Measurements from ENCODE around the gene TAF1B. TPM values are rescaled to one million over a fixed set of nuclear protein-coding genes. Genes with fewer than 3 reads are reported as not detected.
A peak's percentile ranks its signal among the peaks of the same experiment; 100 is the strongest.

Gene TAF1B
- total RNA-seq, 6 experiments from 2014 or later = 4.8 to 8.1 (median 6.6) TPM

DNA sequence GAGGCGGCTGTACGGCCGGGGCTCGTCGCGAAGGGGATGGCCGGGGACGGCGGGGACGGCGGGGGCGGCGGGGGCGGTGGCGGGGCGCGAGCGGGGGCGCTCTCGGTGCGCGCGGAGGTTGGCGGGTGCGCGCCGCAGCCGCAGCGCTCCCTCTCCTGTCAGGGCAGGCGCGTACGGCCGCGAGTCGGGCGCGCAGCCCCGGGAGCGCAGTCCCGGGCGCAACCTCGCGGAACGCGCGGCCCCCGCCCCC lies 107.9 kb downstream of the TAF1B start:
- peak overlapping the region; percentile 60 to 64 (median 60) for H3K27ac ChIP-seq
- intact Hi-C loops (cut with DNase I) = no loop called here
- WGBS (ENCODE audit: insufficient coverage, low coverage, low lambda C conversion rate, missing lambda C conversion rate) = no CpG with 5 or more reads among the region's 47 CpGs
- DNase-seq = no peak
- H3K36me3 ChIP-seq = no peaks in the 10 kb centered on the region
- no peak for ATAC-seq
- no peak for TF ChIP-seq POLR2A (IDR thresholded peaks at IDR 0.05)
- TF ChIP-seq, protein P1, sequence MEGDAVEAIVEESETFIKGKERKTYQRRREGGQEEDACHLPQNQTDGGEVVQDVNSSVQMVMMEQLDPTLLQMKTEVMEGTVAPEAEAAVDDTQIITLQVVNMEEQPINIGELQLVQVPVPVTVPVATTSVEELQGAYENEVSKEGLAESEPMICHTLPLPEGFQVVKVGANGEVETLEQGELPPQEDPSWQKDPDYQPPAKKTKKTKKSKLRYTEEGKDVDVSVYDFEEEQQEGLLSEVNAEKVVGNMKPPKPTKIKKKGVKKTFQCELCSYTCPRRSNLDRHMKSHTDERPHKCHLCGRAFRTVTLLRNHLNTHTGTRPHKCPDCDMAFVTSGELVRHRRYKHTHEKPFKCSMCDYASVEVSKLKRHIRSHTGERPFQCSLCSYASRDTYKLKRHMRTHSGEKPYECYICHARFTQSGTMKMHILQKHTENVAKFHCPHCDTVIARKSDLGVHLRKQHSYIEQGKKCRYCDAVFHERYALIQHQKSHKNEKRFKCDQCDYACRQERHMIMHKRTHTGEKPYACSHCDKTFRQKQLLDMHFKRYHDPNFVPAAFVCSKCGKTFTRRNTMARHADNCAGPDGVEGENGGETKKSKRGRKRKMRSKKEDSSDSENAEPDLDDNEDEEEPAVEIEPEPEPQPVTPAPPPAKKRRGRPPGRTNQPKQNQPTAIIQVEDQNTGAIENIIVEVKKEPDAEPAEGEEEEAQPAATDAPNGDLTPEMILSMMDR (IDR thresholded peaks at IDR 0.05) = peak in 1 of 4 donors; percentile 32
- H3K27me3 ChIP-seq = no peaks in the 10 kb centered on the region
- peaks cover 0 to 12% (median 3%) of the 10 kb centered on the region in 4 donors for H3K4me1 ChIP-seq
- H3K4me3 ChIP-seq = peak overlapping the region; percentile 59 to 80 (median 61)
- H3K9me3 ChIP-seq = no peaks in the 10 kb centered on the region

DNA sequence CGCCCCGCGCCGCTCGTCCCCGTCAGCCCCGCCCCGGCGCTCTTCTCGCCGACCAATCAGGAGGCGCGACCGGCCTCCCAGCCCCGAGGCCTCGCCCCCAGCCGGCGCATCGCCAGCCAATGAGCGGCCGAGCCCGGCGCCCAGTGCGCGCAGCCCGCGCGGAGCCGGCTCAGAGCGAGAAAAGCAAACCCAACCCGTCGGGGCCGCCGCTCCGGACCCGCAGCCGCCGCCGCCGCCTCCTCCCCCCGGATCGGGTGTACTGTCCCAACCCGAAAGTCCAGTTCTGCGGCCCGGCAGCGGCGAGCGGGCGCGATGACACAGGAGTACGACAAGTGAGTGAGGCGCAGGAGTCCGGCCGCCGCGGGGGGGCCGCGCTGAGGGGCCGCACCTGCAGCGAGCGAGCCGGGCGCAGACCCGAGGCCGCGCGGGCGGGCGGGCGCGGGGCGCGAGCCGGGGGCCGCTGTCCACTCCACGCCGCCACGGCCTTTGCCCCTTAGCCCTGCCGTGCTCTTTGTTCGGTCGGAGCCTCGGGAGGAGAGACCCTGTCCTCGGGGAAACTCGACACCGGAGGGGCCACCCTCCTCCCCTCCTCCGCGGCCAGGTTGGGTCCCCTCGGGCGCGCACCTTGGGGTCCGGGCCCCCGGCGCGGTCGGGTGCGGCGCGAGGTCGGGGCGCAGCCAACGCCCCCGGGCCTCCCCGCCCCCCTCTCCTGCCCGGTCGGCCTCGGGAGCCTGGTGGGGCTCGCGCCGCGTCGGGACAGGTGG lies 108.4 kb downstream of the TAF1B start, which contains the start of gene GRHL1:
Gene GRHL1 (plus strand): TSS at position 172 of the 764 bp plus-strand sequence. CDS start 141 bp downstream, at position 313.
- TF ChIP-seq POLR2A (IDR thresholded peaks at IDR 0.05) = peak; percentile 88
- TF ChIP-seq, protein P1 (IDR thresholded peaks at IDR 0.05) = no peak
- WGBS (ENCODE audit: insufficient coverage, low coverage, low lambda C conversion rate, missing lambda C conversion rate) = no CpG with 5 or more reads among the region's 111 CpGs
- DNase-seq (peak; percentile 96 to 97 (median 96)), ATAC-seq (peak; percentile 88 to 94 (median 93))
- no peaks in the 10 kb centered on the region for H3K36me3 ChIP-seq
- intact Hi-C loops (cut with DNase I) = no loop called here
- H3K9me3 ChIP-seq = no peaks in the 10 kb centered on the region
- peak within 1 kb of the TSS; percentile 60 to 76 (median 74) for H3K27ac ChIP-seq
- H3K4me1 ChIP-seq = peaks cover 0 to 12% (median 3%) of the 10 kb centered on the region in 4 donors
- no peaks in the 10 kb centered on the region for H3K27me3 ChIP-seq
- peak within 1 kb of the TSS; percentile 70 to 80 (median 77) for H3K4me3 ChIP-seq

DNA sequence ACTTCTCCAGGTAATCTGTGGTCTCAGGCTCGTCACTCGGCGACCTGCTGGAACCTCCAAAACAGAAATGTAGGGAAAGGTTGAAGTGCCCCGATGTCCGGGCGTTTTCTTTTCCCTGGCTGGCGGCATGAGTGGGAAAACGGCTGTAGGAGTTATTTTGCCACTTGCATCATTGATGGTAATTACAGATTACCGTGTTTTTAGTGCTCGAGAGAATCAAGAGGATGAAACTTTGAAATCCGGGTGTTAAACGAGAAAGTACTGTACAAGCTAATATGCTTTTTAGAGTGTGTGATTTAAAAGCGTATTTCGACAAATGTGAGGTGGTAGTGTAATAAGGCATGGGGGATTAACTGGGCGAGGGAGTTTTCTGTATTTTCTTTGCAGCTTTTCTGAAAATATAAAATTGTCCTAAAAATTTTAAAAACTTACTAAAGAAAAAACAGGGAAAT lies 109.0 kb downstream of the TAF1B start:
- Histone ChIP-seq H3K4me1 (peaks cover 0 to 12% (median 3%) of the 10 kb centered on the region in 4 donors), H3K27ac (peak overlapping the region; percentile 47 to 76 (median 74)), H3K4me3 (peak overlapping the region; percentile 70 to 80 (median 77)), H3K9me3 (no peaks in the 10 kb centered on the region), H3K27me3 (no peaks in the 10 kb centered on the region), H3K36me3 (no peaks in the 10 kb centered on the region)
- WGBS (ENCODE audit: insufficient coverage, low coverage, low lambda C conversion rate, missing lambda C conversion rate) = 11% methylated on average over 12 of the region's 15 CpGs
- ATAC-seq (no peak), DNase-seq (no peak)
- intact Hi-C loops (cut with DNase I) = no loop called here
- no peak for TF ChIP-seq POLR2A (IDR thresholded peaks at IDR 0.05)
- TF ChIP-seq, protein P1 (IDR thresholded peaks at IDR 0.05) = no peak

DNA sequence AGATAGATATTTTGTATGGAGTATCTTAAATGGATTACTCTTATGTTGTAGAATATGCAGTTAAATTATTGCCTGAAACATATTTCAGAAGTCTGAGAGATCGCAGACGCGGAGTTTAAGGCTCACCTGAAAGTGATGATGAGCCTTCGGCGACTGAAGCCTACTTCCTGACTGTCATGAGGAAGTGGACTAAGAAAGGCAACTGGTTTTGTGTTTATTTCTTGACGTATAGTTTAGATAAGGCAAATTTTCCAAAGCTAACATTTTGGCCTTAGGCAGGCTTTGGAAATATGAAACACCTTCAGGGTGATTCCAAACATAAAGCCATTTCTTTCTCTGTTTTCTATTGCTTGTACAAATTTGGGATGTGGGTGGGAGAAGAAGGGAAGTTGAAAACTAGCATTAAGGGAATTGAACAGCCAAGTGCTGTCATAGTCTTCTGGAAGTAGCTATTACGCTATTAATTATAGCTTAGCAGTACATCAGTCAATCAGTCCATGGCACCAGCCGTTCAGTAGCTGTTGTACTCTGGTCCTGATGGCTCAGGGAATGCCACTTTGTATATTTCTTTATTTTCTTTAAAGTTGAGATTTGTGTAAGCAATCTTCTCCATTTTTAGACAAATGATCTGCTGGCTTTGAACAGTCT lies 109.7 kb downstream of the TAF1B start:
- Histone ChIP-seq H3K27ac (peak overlapping the region in 2 of 3 donors; percentile 13 to 19), H3K9me3 (no peaks in the 10 kb centered on the region), H3K4me1 (peaks cover 0 to 12% (median 3%) of the 10 kb centered on the region in 4 donors), H3K36me3 (no peaks in the 10 kb centered on the region), H3K27me3 (no peaks in the 10 kb centered on the region), H3K4me3 (peak overlapping the region in 2 of 3 donors; percentile 70 to 77)
- TF ChIP-seq POLR2A (IDR thresholded peaks at IDR 0.05) = no peak
- TF ChIP-seq, protein P1 (IDR thresholded peaks at IDR 0.05) = no peak
- DNase-seq (no peak), ATAC-seq (no peak)
- 40% methylated on average over 6 of the region's 8 CpGs for WGBS (ENCODE audit: insufficient coverage, low coverage, low lambda C conversion rate, missing lambda C conversion rate)
- intact Hi-C loops (cut with DNase I) = no loop called here
